ENCODE results near the gene MARK4. TPM values are rescaled to one million over a fixed set of nuclear protein-coding genes. Genes with fewer than 3 reads are reported as not detected.

The MARK4 gene
- total RNA-seq: 8.9 and 18.1 TPM in 2 replicates

DNA sequence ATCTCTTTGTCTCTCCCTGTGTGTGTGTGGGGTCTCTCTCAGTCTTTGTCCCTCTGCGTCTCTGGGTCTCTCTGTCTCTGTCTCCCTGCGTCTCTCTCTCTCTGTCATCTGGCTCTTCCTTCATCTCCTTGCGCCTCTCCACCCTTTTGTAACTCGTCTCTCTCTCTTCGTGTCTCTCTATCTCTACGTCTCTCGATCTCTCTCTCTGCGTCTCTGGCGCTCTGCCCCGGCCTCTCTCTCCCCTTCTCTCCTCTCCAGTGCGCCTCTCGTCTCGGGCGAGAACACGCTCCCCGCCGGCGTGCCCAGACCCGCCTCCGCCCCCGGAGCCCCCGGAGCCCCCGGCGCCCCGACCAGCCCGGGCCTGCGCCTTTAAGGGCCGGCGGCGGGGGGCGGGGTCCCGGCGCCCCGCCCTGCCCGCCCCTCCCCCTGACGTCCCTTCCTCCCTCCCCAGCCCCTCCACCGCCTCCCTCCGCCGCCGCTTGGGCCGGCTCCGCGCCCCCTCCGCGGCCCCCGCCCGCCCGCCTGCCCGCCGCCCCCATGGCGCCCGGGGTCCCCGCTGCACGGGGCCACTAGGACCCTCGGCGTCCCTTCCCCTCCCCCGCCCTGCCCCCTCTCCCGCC is at the start of gene MARK4:
TSS of gene MARK4 (plus strand) at position 440 of the 620 bp plus-strand sequence. CDS start 318 bp downstream, outside the sequence.

DNA sequence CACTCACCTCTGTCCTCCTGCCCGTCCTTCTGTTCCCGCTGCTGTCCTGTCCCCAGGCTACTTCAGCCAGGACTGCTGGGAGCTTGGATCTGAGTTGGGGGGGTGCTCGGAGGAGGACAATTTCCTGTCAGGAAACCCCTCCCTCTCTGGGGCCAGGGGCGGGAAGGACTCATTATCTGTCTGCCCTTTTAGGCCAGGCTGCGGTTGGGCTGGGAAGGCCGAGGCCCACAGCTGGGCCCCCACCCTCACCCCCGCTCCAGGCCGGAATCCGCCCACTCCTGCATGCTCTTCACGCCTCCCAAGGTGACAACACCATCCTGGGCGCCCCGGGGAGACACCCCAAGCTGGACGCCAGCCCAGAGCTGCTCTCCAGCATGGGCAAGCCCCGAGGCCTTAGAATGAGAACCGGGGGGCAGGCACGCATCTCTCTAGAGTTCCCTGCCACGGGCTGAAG is 5.7 kb upstream of the MARK4 start, which contains the start of gene EXOC3L2:
TSS of gene EXOC3L2 (minus strand) at position 74 of the 454 bp plus-strand sequence. CDS start 6,362 bp downstream, outside the sequence.

DNA sequence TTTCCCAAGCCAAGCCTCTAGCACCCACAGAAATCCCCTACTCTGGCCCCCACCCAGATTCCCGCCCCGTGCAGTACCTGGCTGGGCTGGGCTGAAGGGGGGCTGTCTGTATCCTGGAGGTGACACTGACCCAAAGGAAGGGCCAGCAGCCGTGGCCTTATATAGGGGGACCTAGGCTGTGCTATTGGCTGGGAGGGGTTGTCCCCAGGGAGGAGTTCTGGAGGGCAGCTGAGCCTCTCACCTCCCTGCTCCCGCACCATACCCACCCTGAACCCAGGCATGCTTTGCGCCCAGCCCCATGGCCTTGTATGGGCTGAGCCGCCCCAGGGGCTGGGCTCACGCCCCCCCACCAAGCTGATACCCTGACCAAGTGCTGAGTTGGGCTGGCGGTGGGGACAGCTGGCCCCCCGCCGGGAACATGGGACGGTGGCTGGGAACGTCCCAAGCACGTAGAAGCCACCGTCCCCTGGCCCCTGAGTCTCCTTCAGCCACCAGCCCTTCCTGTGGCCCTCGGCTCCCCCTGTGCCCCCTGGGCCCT is 71.7 kb downstream of the MARK4 start, which contains the start of gene CKM:
TSS of gene CKM (minus strand) at position 132 of the 538 bp plus-strand sequence. CDS start 3,162 bp downstream, outside the sequence.

DNA sequence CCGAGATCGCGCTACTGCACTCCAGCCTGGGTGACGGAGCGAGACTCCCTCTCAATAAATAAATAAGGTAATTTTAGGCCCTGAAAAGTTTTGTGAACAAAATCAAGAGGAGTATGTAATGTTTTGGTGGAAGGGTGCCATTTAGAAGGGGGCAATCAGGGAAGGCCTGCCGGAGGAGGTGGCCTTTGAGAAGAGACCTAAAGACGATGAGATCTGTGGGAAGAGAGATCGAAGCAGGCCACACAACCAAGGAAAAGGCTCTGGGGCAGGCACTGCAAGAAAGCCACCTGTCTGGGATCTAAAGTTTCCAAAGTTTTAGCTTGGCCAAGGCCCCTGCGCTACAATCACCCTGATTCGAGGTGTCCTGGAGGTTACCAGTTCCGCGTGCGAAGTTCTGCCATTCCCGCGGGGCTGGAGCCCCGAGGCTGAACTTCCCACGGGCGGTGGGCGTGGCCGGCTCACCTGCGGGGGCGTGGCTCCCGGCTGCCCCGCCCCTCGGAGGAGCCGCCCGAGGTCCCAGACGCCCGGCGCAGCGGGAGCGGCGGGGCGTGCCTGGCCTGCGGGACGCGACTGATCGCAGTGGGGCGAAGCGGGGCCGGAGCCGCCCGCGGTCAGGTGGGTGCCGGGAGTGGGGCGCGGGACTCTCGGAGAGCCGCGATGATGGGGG is 89.3 kb downstream of the MARK4 start, which contains the start of gene KLC3:
TSS of gene KLC3 (plus strand) at position 519 of the 667 bp plus-strand sequence. CDS start 4,792 bp downstream, outside the sequence.

Other genes with a start within 250 kb of the MARK4 start
- 2.4 and 3.8 TPM in 2 replicates for gene RELB, start 249.8 kb upstream of the MARK4 start, total RNA-seq
- 23.3 and 23.6 TPM in 2 replicates for gene CLASRP, start 212.2 kb upstream of the MARK4 start, total RNA-seq
- 0.43 and 0.79 TPM in 2 replicates for gene ZNF296, start 174.8 kb upstream of the MARK4 start, total RNA-seq
- 20.4 and 36.9 TPM in 2 replicates for gene GEMIN7, start 172.0 kb upstream of the MARK4 start, total RNA-seq
- 34.2 and 42.2 TPM in 2 replicates for gene PPP1R37, start 158.1 kb upstream of the MARK4 start, total RNA-seq
- 2.9 and 5.9 TPM in 2 replicates for gene NKPD1, start 90.3 kb upstream of the MARK4 start, total RNA-seq
- 9.9 and 27.5 TPM in 2 replicates for gene TRAPPC6A, start 73.0 kb upstream of the MARK4 start, total RNA-seq
- 5.9 and 6.8 TPM in 2 replicates for gene BLOC1S3, start 72.5 kb upstream of the MARK4 start, total RNA-seq
- 0.11 TPM in 1 of 2 replicates, not detected in the other for gene EXOC3L2, start 5.9 kb upstream of the MARK4 start, total RNA-seq
- not detected in 2 replicates for gene CKM, start 71.6 kb downstream of the MARK4 start, total RNA-seq
- 33.4 and 39.1 TPM in 2 replicates for gene KLC3, start 89.5 kb downstream of the MARK4 start, total RNA-seq
- 14.5 and 17.9 TPM in 2 replicates for gene ERCC2, start 119.3 kb downstream of the MARK4 start, total RNA-seq
- gene PPP1R13L, start 153.8 kb downstream of the MARK4 start, total RNA-seq: 44.8 and 61.1 TPM in 2 replicates
- 2.4 and 2.8 TPM in 2 replicates for gene POLR1G, start 155.4 kb downstream of the MARK4 start, total RNA-seq
- 69.3 and 73.0 TPM in 2 replicates for gene ERCC1, start 172.6 kb downstream of the MARK4 start, total RNA-seq
- 32.8 and 86.4 TPM in 2 replicates for gene FOSB, start 216.7 kb downstream of the MARK4 start, total RNA-seq
- 10.6 and 17.7 TPM in 2 replicates for gene RTN2, start 245.8 kb downstream of the MARK4 start, total RNA-seq
- 1.1 and 2.0 TPM in 2 replicates for gene PPM1N, start 247.2 kb downstream of the MARK4 start, total RNA-seq

Measured in placental epithelial cell (primary cell).